GM12891 (cell line): ENCODE data around the gene TLE2.
"Not testable (repeated sequence)": the region's sequence is repeated elsewhere in the genome, so short reads cannot be mapped to it uniquely, and the experiment has no call there.

ENCODE experiments used
- DNase-seq: peaks from one replicate; pipeline ENCODE4 v3.0.0; 2011; ENCODE audit warnings: low spot score; ENCODE audit not compliant: insufficient read length
- FAIRE-seq: peaks from 2 replicates; lab custom pipeline; 2011; peaks lifted over from hg19 to GRCh38; lab: Jason Lieb, UNC
- PAX5 ChIP-seq: IDR thresholded peaks from 2 replicates; pipeline ENCODE4 v1.6.1; 2011; ENCODE audit warnings: low read length, moderate library complexity, mild to moderate bottlenecking; ENCODE audit not compliant: insufficient read depth, severe bottlenecking
- POLR2A ChIP-seq: IDR thresholded peaks from 2 replicates; pipeline ENCODE4 v1.6.1; 2011; ENCODE audit warnings: low read depth, low read length, control low read depth
- POLR2AphosphoS5 ChIP-seq: IDR thresholded peaks from 2 replicates; pipeline ENCODE4 v1.6.1; 2011; ENCODE audit warnings: low read depth, low read length, control low read depth
- POU2F2 ChIP-seq: IDR thresholded peaks from 2 replicates; pipeline ENCODE4 v1.6.1; 2011; ENCODE audit warnings: low read depth, mild to moderate bottlenecking, control low read depth, low read length, moderate library complexity
- SPI1 ChIP-seq: IDR thresholded peaks from 2 replicates; pipeline ENCODE4 v1.6.1; 2011; ENCODE audit warnings: low read depth, low read length, control low read depth
- TAF1 ChIP-seq: IDR thresholded peaks from 2 replicates; pipeline ENCODE4 v1.6.1; 2011; ENCODE audit warnings: low read depth, low read length, control low read depth

Gene TLE2

DNA sequence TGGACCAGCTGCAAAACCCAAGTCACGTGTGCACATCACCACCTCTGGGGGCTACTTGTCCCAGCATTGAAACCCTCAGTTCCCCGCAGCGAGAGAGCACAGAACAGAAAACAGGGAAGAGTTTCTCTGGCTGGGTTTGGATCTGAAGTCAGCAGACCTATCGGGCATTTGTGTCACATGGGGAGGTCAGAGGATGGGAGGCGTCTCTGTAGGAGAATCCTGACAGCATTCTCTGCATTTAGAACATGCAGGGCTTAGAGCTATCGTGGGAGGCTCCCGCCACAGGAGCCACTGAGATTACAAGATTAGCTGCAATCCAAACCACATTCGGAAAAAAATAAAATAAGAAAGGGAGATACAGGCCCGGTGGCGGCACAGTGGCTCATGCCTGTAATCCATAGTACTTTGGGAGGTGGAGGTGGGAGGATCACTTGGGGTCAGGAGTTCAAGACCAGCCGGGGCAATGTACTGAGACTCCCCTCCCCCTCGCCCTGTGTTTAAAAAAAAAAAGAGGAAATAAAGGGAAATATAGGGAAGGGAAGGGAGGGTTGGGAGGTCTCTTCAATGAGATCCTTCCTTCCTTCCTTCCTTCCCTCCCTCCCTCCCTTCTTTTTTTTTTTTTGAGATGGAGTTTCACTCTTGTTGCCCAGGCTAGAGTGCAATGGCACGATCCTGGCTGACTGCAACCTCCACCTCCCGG, 54.6 kb downstream of the TLE2 start:
- no peak for FAIRE-seq
- TF ChIP-seq SPI1 (no peak), POU2F2 (no peak), TAF1 (no peak)

DNA sequence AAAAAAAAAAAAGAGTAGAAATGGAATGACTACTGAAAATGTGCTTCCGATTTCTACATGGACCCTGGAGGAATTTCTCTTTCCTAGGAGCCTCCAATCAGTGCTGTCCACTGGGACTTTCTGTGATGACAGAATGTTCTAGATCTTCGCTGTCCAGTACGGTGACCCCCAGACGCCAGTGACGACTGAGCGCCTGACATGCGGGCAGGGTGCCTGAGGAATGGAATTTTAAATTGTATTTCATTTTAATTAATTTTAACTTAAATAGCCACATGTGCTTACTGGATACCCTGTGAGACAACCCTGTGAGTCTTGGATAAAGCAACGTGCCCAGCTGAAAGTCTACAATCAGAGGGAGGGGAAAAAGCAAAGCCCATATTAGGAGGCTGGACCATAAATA, 55.9 kb downstream of the TLE2 start:
- DNase-seq (no peak), FAIRE-seq (no peak)
- TF ChIP-seq PAX5 = no peak
- TF ChIP-seq POU2F2 = no peak
- no peak for TF ChIP-seq TAF1
- no peak for TF ChIP-seq POLR2A

More for the DNA sequence above, 54.6 kb downstream of the TLE2 start:
- DNase-seq = no peak

DNA sequence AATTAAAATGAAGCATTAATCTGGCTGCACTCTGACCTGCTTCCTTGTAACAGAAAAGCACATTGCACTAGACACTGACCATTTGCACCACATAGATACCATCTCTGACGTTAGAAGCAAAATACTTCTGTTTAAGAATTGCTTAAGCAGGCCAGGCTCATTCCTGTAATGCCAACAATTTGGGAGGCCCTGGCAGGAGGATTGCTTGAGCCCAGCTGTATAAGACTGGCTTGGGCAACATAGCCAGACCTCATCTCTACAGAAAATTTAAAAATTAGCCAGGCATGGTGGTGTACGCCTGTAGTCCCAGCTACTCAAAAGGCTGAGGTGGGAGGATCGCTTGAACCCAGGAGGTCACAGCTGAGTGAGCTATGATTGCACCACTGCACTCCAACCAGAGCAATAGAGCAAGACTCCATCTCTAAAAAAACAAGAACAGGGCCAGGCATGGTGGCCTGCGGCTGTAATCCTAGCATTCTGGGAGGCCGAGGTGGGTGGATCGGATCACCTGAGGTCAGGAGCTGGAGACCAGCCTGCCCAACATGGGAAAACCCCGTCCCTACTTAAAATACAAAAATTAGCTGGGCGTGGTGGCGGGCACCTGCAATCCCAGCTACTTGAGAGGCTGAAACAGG, 58.8 kb downstream of the TLE2 start:
- no peak for DNase-seq
- TF ChIP-seq TAF1 = no peak
- no peak for TF ChIP-seq POU2F2
- TF ChIP-seq POLR2A = no peak
- no peak for TF ChIP-seq PAX5
- no peak for TF ChIP-seq POLR2AphosphoS5
- TF ChIP-seq SPI1 = no peak
- FAIRE-seq = no peak

DNA sequence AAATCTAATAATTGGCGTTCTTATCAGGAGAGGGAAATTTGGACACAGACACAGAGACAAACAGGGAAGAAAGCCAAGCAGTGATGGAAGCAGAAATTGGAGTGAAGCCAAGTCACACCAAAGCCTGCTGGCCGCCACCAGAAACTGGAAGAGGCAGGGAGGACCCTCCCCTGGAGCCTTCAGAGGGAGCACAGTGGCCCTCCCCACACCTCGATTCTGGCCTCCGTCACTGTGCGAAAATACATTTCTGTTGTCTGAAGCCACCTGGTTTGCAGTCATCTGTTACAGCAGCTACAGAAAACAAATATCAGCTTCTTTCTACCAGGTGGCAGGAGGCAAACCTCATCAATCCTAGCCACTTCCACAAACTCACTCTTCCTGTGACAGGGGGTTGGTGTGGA, 60.0 kb downstream of the TLE2 start:
- TF ChIP-seq TAF1 (no peak), POLR2AphosphoS5 (no peak), PAX5 (no peak), POLR2A (no peak), SPI1 (no peak), POU2F2 (no peak)
- DNase-seq (no peak), FAIRE-seq (no peak)

DNA sequence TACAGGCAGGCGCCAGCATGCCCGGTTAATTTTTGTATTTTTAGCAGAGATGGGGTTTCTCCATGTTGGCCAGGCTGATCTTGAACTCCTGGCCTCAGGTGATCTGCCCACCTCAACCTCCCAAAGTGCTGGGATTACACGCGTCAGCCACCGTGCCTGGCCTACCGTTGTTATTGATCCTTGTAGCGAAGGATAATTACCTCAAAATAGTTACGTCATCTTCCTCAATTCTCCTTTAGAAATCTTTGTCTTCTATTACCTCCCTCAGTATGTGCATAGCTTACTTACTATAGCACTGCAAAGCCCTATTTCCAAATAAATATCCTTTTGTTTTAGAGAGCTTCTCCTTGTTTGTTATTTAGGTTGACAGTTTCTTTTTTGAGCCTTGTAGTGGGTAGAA, 61.1 kb downstream of the TLE2 start:
- DNase-seq (no peak), FAIRE-seq (no peak)
- TF ChIP-seq POU2F2 (no peak), POLR2AphosphoS5 (no peak), PAX5 (no peak), POLR2A (no peak), SPI1 (no peak), TAF1 (no peak)

DNA sequence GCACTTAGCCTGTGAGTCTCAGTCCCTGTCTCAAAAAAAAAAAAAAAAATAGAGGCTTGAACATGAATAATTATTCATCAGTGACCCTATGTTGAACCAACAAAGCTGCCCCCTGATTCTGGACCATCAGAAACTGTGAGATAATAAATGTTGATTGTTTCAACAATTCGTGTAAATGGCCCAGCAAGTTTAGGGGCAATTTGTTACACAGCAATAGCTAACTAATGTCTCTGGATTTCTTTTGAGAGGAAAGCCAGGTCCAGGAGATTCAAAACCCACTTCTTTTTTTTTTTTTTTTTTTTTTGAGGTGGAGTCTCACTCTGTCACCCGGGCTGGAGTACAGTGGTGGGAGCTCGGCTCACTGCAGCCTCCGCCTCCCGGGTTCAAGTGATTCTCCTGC, 64.2 kb downstream of the TLE2 start:
- FAIRE-seq = no peak
- TF ChIP-seq POLR2A (no peak), SPI1 (no peak), PAX5 (no peak), TAF1 (no peak), POLR2AphosphoS5 (no peak)
- no peak for DNase-seq

DNA sequence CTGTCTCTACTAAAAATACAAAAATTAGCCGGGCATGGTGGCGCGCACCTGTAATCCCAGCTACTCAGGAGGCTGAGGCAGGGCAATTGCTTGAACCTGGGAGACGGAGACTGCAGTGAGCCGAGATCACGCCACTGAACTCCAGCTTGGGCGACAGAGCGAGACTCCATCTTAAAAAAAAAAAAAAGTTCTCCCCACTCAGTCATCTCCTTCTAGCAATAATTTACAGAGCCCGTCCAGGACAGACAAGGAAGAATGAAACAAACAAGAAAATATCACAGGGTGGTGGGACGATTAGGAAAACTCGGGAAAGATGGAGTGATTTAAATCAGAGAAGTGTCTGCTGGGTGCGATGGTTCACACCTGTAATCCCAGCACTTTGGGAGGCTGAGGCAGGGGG, 65.4 kb downstream of the TLE2 start:
- DNase-seq, FAIRE-seq: not testable (repeated sequence)

DNA sequence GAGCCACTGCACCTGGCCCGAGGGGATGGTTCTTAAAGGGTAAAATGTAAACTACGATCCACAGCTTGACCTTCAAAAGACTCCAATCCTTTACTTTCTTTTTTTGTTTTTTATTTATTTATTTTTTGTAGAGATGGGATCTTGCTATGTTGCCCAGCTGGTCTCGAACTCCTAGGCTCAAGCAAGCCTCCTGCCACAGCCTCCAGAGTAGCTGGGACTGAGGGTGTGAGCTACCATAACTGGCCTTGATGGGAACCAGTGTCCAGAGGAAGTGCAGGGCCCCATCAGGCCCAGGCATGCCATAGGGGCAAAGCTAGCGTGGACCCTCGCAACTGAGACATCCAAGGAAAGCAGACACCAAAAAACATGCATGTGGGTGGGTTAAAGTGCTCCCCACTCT, 66.0 kb downstream of the TLE2 start:
- TF ChIP-seq POLR2A (no peak), TAF1 (no peak), PAX5 (no peak), SPI1 (no peak), POU2F2 (no peak), POLR2AphosphoS5 (no peak)
- FAIRE-seq = no peak
- no peak for DNase-seq

DNA sequence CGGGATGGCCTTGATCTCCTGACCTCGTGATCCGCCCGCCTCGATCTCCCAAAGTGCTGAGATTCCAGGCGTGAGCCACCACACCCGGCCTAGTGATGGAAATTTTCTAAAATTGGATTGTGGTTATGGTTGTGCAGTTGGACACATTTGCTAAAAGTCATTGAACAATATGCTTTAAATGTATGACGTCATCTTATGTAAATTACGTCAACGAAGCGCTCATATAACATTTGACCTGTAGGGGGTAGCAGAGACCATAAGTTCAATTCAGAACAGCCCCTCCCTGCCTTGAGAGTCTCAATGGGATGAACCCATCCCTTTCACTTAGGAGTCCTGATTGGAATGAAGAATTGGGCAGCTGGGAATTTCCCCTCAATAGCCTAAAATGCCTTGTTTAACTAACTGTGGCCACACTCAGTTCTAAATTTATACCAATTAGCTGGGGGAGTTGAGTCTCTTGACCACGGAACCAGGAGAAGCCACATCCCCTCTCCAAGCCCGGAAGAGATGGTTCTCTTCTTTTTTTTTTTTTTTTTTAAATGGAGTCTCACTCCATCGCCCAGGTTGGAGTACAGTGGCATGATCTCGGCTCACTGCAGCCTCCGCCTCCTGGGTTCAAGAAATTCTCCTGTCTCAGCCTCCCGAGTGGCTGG, 66.9 kb downstream of the TLE2 start:
- FAIRE-seq = peak; percentile 89
- DNase-seq = peak; percentile 51
- TF ChIP-seq SPI1 (no peak), POLR2AphosphoS5 (no peak), PAX5 (no peak), TAF1 (no peak), POU2F2 (no peak), POLR2A (no peak)

DNA sequence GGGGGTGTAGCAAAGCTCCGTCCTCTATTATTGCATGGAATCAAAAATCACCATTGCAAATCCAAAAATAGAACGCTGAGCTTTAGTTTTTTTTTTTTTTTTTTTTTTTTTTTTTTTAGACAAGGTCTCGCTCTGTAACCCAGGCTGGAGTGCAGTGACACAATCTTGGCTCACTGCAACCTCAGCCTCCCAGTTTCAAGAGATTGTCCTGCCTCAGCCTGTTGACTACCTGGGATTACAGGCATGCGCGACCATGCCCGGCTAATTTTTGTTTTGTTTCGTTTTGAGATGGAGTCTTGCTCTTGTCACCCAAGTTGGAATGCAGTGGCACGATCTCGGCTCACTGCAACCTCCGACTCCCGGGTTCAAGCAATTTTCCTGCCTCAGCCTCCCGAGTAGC, 69.0 kb downstream of the TLE2 start:
- TF ChIP-seq POLR2AphosphoS5 = no peak
- TF ChIP-seq POU2F2 = no peak
- TF ChIP-seq SPI1 = no peak
- no peak for TF ChIP-seq PAX5
- no peak for TF ChIP-seq TAF1
- no peak for TF ChIP-seq POLR2A
- DNase-seq (no peak), FAIRE-seq (no peak)
